ENCODE results near the gene ADRA2B. TPM values are rescaled to one million over a fixed set of nuclear protein-coding genes. Genes with fewer than 3 reads are reported as not detected.

ADRA2B gene
- total RNA-seq, 6 experiments from 2014 or later = 1.7 to 8.1 (median 3.2) TPM

DNA sequence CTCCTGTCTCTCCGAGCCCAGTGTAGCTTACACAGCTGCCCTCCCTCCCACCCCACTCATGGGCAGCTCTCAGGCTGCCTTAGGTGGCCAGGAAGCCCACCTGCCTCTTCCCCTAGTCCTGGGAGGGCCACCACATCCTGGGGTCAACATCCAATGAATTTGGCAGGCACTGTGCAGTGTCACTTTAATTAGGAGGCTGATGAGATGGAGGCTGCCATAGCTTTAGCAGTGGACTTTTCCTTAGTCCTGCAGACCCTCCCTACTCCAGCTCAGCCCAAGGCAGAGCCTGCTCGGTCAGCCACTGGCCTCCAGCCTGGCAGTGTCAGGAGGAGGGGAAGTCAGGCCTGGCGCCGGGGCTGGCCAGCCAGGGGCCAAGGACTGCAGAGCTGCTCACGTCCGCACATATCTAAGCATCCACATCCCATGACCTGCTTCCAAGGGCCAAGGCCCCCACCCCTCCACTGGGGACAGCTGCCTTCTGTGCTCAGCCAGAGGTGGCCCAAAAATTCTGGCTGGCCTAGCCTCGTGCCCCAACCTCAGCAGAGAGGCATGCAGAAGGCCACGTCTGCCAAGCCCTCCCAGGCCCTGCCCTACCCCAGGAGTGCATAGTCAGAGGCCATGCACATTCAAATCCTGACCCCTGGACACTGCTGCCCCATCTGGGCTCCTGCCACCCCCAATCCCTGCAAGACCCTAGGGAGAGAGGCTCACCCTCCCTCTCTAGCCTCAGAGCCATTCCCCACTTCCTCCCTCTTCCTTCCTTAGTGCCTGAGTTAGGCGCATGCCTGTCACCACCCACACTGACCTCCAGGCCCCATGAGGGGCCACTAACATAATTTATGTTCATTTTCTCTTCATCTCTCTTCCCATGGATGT is 33.1 kb downstream of the ADRA2B start:
- Histone ChIP-seq H3K9me3 (no peaks in the 10 kb centered on the region), H3K36me3 (no peaks in the 10 kb centered on the region), H3K4me1 (no peaks in the 10 kb centered on the region), H3K27ac (peak overlapping the region in 1 of 3 donors; percentile 18), H3K27me3 (no peaks in the 10 kb centered on the region), H3K4me3 (no peak overlapping the region)
- TF ChIP-seq POLR2A (IDR thresholded peaks at IDR 0.05) = no peak
- TF ChIP-seq, protein P1, sequence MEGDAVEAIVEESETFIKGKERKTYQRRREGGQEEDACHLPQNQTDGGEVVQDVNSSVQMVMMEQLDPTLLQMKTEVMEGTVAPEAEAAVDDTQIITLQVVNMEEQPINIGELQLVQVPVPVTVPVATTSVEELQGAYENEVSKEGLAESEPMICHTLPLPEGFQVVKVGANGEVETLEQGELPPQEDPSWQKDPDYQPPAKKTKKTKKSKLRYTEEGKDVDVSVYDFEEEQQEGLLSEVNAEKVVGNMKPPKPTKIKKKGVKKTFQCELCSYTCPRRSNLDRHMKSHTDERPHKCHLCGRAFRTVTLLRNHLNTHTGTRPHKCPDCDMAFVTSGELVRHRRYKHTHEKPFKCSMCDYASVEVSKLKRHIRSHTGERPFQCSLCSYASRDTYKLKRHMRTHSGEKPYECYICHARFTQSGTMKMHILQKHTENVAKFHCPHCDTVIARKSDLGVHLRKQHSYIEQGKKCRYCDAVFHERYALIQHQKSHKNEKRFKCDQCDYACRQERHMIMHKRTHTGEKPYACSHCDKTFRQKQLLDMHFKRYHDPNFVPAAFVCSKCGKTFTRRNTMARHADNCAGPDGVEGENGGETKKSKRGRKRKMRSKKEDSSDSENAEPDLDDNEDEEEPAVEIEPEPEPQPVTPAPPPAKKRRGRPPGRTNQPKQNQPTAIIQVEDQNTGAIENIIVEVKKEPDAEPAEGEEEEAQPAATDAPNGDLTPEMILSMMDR (IDR thresholded peaks at IDR 0.05) = no peak
- DNase-seq (peak in 1 of 3 donors; percentile 64), ATAC-seq (peak; percentile 66 to 83 (median 76))
- 39% methylated on average over 2 of the region's 9 CpGs for WGBS (ENCODE audit: insufficient coverage, low coverage, low lambda C conversion rate, missing lambda C conversion rate)
- intact Hi-C loops (cut with DNase I) = no loop called here

DNA sequence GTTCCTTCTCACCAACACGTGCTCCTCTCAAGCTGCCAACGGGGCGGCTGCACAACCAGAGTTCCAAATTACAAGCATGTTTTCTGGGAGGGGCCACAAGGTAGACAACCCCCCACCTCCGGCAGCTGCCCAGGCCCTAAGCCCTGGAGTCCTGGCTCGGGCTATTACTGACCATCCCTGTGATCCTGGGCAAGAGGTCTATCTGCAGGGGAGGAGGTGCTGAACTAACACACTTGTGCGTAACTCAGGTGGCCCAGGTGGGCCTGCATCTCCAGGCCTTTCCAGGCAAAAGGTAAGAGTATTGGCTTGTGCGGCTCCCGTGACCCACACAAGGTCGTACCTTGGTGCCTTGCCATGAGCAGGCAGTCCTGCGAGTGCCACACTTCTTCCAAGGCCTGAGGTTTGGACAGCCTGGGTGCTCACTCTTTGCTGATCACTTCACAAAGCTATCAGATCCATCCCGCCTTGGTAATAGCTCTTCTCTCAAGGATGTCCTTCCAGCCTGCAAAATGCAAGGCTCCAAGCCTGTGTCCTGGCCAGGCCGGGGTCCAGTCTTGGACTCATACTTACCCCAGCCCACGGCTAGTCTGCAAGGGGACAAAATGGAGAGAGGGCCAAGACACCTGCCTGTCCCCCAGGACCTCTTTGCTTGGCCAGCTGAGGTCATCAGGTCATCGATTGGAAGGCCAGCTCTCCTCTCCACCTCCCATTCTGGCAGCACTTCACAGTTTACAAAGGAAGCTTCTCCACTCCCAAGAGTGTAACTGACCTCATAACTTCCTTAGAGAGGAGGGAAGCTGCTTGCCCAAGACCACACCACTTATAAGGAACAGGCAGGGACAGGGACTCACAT is 33.9 kb downstream of the ADRA2B start:
- Histone ChIP-seq H3K4me1 (no peaks in the 10 kb centered on the region), H3K27me3 (no peaks in the 10 kb centered on the region), H3K36me3 (no peaks in the 10 kb centered on the region), H3K4me3 (no peak overlapping the region), H3K27ac (peak overlapping the region in 1 of 3 donors; percentile 18), H3K9me3 (no peaks in the 10 kb centered on the region)
- intact Hi-C loops (cut with DNase I) = no loop called here
- peak in 1 of 3 donors; percentile 42 for DNase-seq
- 72% methylated on average over 3 of the region's 14 CpGs for WGBS (ENCODE audit: insufficient coverage, low coverage, low lambda C conversion rate, missing lambda C conversion rate)
- TF ChIP-seq, protein P1 (IDR thresholded peaks at IDR 0.05) = no peak
- TF ChIP-seq POLR2A (IDR thresholded peaks at IDR 0.05) = no peak
- ATAC-seq = peak; percentile 61 to 78 (median 64)

DNA sequence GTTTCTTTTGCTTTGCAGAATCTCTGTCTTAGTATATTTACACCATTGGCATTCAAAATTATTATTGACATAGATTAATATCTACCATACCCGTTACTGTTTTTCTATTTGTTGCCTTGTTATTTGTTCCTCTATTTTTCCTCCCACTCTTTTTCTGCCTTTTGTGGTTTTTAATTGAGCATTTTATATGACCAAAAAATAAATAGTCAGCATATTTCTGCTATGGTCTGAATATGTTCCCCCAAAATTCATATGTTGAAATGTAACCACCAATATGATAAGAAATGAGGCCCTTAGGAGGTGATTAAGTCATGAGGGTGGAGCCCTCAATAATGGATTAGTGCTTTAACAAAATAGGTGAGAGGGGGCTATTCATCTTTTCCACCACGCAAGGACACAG is 35.3 kb downstream of the ADRA2B start:
- 69% methylated on average over 2 of the region's 2 CpGs for WGBS (ENCODE audit: insufficient coverage, low coverage, low lambda C conversion rate, missing lambda C conversion rate)
- H3K27ac ChIP-seq = no peak overlapping the region
- no peaks in the 10 kb centered on the region for H3K4me1 ChIP-seq
- H3K36me3 ChIP-seq = no peaks in the 10 kb centered on the region
- no peak overlapping the region for H3K4me3 ChIP-seq
- intact Hi-C loops (cut with DNase I) = no loop called here
- TF ChIP-seq, protein P1 (IDR thresholded peaks at IDR 0.05) = no peak
- no peak for TF ChIP-seq POLR2A (IDR thresholded peaks at IDR 0.05)
- ATAC-seq (no peak), DNase-seq (no peak)
- H3K27me3 ChIP-seq = no peaks in the 10 kb centered on the region
- H3K9me3 ChIP-seq = no peaks in the 10 kb centered on the region

DNA sequence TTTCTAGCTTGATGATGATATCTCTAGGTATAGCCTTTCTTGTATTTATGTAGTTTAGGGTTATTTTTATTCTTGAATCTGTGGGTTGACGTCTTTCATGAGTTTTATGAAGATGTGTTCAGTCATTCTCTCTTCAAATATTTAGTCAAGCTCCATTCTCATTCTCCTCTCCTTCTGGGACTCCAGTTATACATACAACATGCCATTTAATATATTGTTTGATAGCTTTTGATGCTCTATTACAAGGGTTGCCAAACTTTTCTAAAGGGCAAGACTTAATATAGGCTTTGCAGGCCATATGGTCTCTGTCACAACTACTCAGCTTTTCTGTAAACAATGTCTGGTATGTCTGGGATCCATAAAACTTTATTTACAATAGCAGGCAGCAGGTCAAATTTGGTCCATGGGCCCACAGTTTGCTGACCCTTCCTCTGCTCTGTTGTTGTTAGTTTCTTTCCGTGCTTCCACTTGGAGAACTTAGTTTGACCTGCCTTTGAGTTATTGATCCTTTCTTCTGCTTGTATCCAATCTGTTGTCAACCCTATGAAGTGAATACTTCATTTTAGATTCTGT is 41.1 kb downstream of the ADRA2B start:
- 47% methylated on average over 2 of the region's 2 CpGs for WGBS (ENCODE audit: insufficient coverage, low coverage, low lambda C conversion rate, missing lambda C conversion rate)
- no peak for ATAC-seq
- intact Hi-C loops (cut with DNase I) = no loop called here
- Histone ChIP-seq H3K4me3 (no peak overlapping the region), H3K4me1 (no peaks in the 10 kb centered on the region), H3K9me3 (no peaks in the 10 kb centered on the region), H3K27ac (no peak overlapping the region), H3K36me3 (no peaks in the 10 kb centered on the region), H3K27me3 (no peaks in the 10 kb centered on the region)
- TF ChIP-seq, protein P1 (IDR thresholded peaks at IDR 0.05) = no peak
- TF ChIP-seq POLR2A (IDR thresholded peaks at IDR 0.05) = no peak
- DNase-seq = no peak
